Head of caudate nucleus (tissue), 42 donors: Measurements from ENCODE around the gene METAP1D.

ENCODE experiments used
- DNase-seq, 42 donors: peaks; one replicate each; pipeline versions ENCODE4 v3.0.0 to v3.0.0-alpha.2; 2020 to 2021; ENCODE audit warnings: mixed read lengths in 7 of 42
- intact Hi-C: fragments of 100-400 bp; cut with DNase I; formaldehyde crosslinking; loops from one replicate; pipeline ENCODE4 v1.15.0; 2022

The METAP1D gene

GRCh38 chr2:172070936-172071335 lies 71.2 kb downstream of the METAP1D start:
- intact Hi-C loops: no loop called here
- no peak for DNase-seq

GRCh38 chr2:172072303-172072702 lies 72.5 kb downstream of the METAP1D start:
- intact Hi-C loops: no loop called here
- DNase-seq: no peak

- DNase-seq: no peak
- intact Hi-C loops: no loop called here
Observed at GRCh38 chr2:172072706-172073105, 73.0 kb downstream of the METAP1D start.

GRCh38 chr2:172073518-172073917 lies 73.8 kb downstream of the METAP1D start:
- DNase-seq: no peak
- intact Hi-C loops: no loop called here

GRCh38 chr2:172074254-172074653 lies 74.5 kb downstream of the METAP1D start:
- no peak for DNase-seq
- intact Hi-C loops: no loop called here

- intact Hi-C loops: no loop called here
- no peak for DNase-seq
Observed at GRCh38 chr2:172079416-172079815, 79.7 kb downstream of the METAP1D start.

GRCh38 chr2:172079838-172080640 lies 80.3 kb downstream of the METAP1D start:
- intact Hi-C loops: no loop called here
- DNase-seq: no peak

- DNase-seq: no peak
- intact Hi-C loops: no loop called here
Observed at GRCh38 chr2:172080641-172081220, 81.0 kb downstream of the METAP1D start.

GRCh38 chr2:172081221-172082022 lies 81.7 kb downstream of the METAP1D start:
- no peak for DNase-seq
- intact Hi-C loops: no loop called here

- intact Hi-C loops: no loop called here
- DNase-seq: no peak
Observed at GRCh38 chr2:172082105-172082943, 82.6 kb downstream of the METAP1D start.

GRCh38 chr2:172082944-172083627 lies 83.3 kb downstream of the METAP1D start:
- DNase-seq: peak in 1 of 42 donors; percentile 32
- intact Hi-C loops: no loop called here

- DNase-seq: peak in 1 of 42 donors; percentile 31
- intact Hi-C loops: no loop called here
Observed at GRCh38 chr2:172083628-172084394, 84.1 kb downstream of the METAP1D start.

GRCh38 chr2:172084395-172084644 lies 84.6 kb downstream of the METAP1D start:
- intact Hi-C loops: no loop called here
- DNase-seq: peak in 1 of 42 donors; percentile 42

GRCh38 chr2:172084645-172085459 lies 85.1 kb downstream of the METAP1D start:
- DNase-seq: peak; percentile 50 to 90 (median 78)
- intact Hi-C loops: no loop called here

GRCh38 chr2:172085460-172086159 lies 85.9 kb downstream of the METAP1D start, which contains the start of gene DLX1:
DLX1 (plus strand) TSS chr2:172085507; CDS start chr2:172085678, 171 bp downstream.
- intact Hi-C loops: no loop called here
- peak in 6 of 42 donors; percentile 6 to 45 (median 24) for DNase-seq
